ENCODE data around the gene SLIT3.

- TF ChIP-seq CTCF (IDR thresholded peaks at IDR 0.05) (no peak), POLR2A (IDR thresholded peaks at IDR 0.05) (no peak)
Measured at GRCh38 chr5:168992687-168993086, 308.3 kb downstream of the SLIT3 start.

Data from Peyer's patch (tissue), 4 donors.